GM18909 (cell line): ENCODE measurements around the gene GRB10.
"Not testable (repeated sequence)": the region's sequence is repeated elsewhere in the genome, so short reads cannot be mapped to it uniquely, and the experiment has no call there.

Experiments
- ATAC-seq: cut with Tn5 transposase; IDR thresholded peaks from one replicate; pipeline ENCODE4 v1.9.1; 2021; ENCODE audit warnings: mild to moderate bottlenecking; ENCODE audit not compliant: unreplicated experiment, poor library complexity

The GRB10 gene

GRCh38 chr7:50751146-50751545 lies 31.6 kb downstream of the GRB10 start:
- no peak for ATAC-seq

- no peak for ATAC-seq
These were observed 32.8 kb downstream of the GRB10 start for GRCh38 chr7:50749896-50750295.

- no peak for ATAC-seq
These were observed 34.2 kb downstream of the GRB10 start for GRCh38 chr7:50748472-50748871.

- ATAC-seq = no peak
These were observed 36.9 kb downstream of the GRB10 start for GRCh38 chr7:50745835-50746234.

GRCh38 chr7:50745336-50745735 lies 37.4 kb downstream of the GRB10 start:
- ATAC-seq = no peak

- ATAC-seq = no peak
These were observed 38.8 kb downstream of the GRB10 start for GRCh38 chr7:50743893-50744292.

GRCh38 chr7:50743016-50743415 lies 39.7 kb downstream of the GRB10 start:
- no peak for ATAC-seq

- ATAC-seq = no peak
These were observed 40.3 kb downstream of the GRB10 start for GRCh38 chr7:50742401-50742800.

- ATAC-seq = no peak
These were observed 42.8 kb downstream of the GRB10 start for GRCh38 chr7:50739744-50740435.

- no peak for ATAC-seq
These were observed 43.8 kb downstream of the GRB10 start for GRCh38 chr7:50738932-50739331.

- ATAC-seq = not testable (repeated sequence)
These were observed 46.9 kb downstream of the GRB10 start for GRCh38 chr7:50735836-50736235.

- ATAC-seq = no peak
These were observed 47.4 kb downstream of the GRB10 start for GRCh38 chr7:50735333-50735732.

GRCh38 chr7:50734246-50734645 lies 48.5 kb downstream of the GRB10 start:
- no peak for ATAC-seq

GRCh38 chr7:50733552-50733951 lies 49.1 kb downstream of the GRB10 start:
- no peak for ATAC-seq

GRCh38 chr7:50731703-50732582 lies 50.8 kb downstream of the GRB10 start:
- ATAC-seq = no peak

- ATAC-seq = no peak
These were observed 52.0 kb downstream of the GRB10 start for GRCh38 chr7:50730446-50731400.

GRCh38 chr7:50729962-50730361 lies 52.7 kb downstream of the GRB10 start:
- no peak for ATAC-seq

- ATAC-seq = no peak
These were observed 54.5 kb downstream of the GRB10 start for GRCh38 chr7:50728184-50728583.

- no peak for ATAC-seq
These were observed 55.0 kb downstream of the GRB10 start for GRCh38 chr7:50727711-50728110.

GRCh38 chr7:50727072-50727471 lies 55.6 kb downstream of the GRB10 start:
- no peak for ATAC-seq

- ATAC-seq = no peak
These were observed 56.9 kb downstream of the GRB10 start for GRCh38 chr7:50725774-50726173.
